ENCODE measurements around the gene OASL. TPM values are rescaled to one million over a fixed set of nuclear protein-coding genes. Genes with fewer than 3 reads are reported as not detected.
A peak's percentile ranks its signal among the peaks of the same experiment; 100 is the strongest.

Gene OASL
- total RNA-seq, 1 donor from 2014 or later, result 3.0 TPM

DNA sequence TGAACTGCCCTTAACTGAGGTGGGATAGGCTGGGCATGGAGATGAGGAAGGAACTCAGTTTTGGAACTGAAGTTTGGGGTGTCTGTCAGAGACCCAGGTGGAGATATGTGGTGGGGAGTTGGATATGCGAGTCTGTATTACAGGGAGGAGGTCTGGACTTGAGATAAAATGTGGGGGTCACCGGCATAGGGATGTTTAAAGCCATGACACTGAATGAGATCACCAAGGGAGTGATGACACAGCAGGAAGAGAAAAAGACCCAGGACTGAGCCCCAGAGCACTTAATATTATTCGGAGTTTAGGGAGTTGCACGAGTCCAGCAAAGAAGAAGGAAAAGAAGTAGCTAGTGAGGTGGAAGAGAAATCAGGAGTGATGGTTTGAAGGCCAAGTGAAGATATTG, 4.0 kb upstream of the OASL start:
- Mint-ChIP-seq H3K4me3 (no peak overlapping the region), H3K36me3 (ENCODE audit: low read depth) (no peaks in the 10 kb centered on the region), H3K4me1 (peaks cover 24% of the 10 kb centered on the region), H3K9me3 (no peaks in the 10 kb centered on the region), H3K27ac (no peak overlapping the region), H3K27me3 (peaks cover 24% of the 10 kb centered on the region)
- intact Hi-C loops (cut with micrococcal nuclease), result no loop called here
- DNase-seq, result no peak

DNA sequence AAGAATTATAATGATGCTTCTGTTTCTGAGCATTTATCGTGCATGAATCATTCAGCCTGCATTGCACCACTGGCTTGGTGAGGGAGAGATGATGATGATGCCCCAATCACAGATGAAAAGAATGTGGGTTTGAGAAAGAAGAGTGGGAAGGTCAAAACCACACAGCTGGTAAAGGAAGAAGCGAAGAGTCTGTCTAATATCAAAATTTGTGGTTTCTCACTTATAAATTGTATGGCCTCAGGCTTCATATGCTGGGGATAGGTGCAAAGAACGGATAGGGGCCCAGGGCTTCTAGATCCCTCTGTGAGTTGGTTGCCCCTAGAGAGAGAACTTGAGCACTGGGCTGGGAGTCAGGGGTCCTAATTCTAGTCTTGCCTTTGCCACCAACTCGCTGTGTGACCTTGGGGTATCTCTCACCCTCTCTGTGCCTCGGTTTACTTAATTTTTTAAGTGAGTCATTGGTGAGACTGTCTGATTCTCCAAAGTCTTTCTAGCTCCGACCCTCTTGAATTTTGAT, 2.2 kb downstream of the OASL start:
- Mint-ChIP-seq H3K4me1 (peaks cover 54% of the 10 kb centered on the region), H3K4me3 (peak overlapping the region; percentile 89), H3K9me3 (no peaks in the 10 kb centered on the region), H3K36me3 (ENCODE audit: low read depth) (peaks cover 27% of the 10 kb centered on the region), H3K27me3 (peaks cover 1% of the 10 kb centered on the region), H3K27ac (peak overlapping the region; percentile 81)
- DNase-seq, result no peak
- intact Hi-C loops (cut with micrococcal nuclease), result loop anchor here (1.0 to 5.0 kb wide), 4 partner anchors 21 to 235 kb away; partner anchors contain the start of gene C12orf43

DNA sequence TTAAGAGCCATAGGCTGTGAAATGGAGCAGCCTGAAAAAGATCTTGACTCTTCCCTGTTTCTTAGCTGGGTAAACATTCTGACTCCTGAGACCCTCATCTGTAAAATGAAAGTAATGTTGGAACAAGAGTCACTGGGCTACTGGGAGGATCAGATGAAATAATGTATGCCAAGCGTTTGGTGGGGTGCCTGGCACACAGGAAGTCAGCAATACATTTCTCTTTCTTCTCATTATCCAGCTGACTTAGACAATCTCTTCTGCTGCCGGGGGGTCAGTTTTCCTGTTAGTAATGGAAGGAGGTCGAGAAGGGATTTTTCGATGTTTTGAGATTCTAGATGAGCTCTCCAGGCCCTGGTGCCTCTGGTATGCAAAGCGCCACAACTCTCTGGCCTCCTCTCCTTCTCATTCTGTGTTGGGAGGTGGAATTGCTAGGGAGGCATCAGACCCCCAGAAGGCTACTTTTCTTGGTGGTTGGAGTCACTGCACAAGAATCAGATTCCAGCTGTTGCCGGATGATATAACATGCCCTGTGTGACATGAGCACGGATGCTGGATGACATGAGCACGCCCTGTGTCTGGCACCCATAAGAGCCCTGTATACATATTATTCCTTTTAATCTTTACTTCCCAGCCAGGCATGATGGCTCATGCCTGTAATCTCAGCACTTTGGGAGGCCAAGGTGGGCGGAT, 4.3 kb downstream of the OASL start:
- no peak for DNase-seq
- H3K27me3 Mint-ChIP-seq, result no peaks in the 10 kb centered on the region
- peak overlapping the region; percentile 80 for H3K27ac Mint-ChIP-seq
- H3K9me3 Mint-ChIP-seq, result no peaks in the 10 kb centered on the region
- intact Hi-C loops (cut with micrococcal nuclease), result loop anchor here (1.0 to 5.0 kb wide), 4 partner anchors 26 to 232 kb away; partner anchors contain the start of gene P2RX4
- peaks cover 40% of the 10 kb centered on the region for H3K36me3 Mint-ChIP-seq (ENCODE audit: low read depth)
- peaks cover 57% of the 10 kb centered on the region for H3K4me1 Mint-ChIP-seq
- peak overlapping the region; percentile 60 for H3K4me3 Mint-ChIP-seq

DNA sequence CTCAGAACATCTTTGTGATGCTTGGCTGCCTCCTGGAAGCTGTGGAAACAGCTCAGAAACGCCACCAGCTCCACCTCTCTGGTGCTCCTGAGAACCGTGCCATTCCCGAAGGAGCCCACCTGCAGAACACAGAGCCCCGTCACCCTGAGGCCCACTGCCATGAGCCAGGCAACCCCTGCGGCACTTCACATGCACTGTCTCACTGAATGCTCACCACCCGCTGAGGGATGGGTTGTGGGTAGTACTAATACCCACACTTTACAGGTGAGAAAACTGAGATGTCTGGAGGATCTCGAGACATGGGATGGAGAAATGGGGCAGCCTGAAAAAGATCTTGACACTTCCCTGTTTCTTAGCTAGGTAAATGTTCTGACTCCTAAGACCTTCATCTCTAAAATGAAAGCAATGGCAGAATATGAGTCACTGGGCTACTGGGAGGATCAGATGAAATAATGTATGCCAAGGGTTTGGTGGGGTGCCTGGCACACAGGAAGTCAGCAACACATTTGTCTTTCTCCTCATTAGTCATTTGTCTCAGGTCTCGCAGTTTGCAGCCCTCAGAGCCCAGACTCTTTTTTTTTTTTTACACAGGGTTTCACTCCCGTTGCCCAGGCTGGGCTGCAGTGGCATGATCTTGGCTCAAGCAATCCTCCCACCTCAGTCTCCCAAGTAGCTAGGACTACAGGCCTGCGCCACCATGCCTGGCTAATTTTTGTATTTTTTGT, 5.3 kb downstream of the OASL start:
- H3K36me3 Mint-ChIP-seq (ENCODE audit: low read depth), result peaks cover 40% of the 10 kb centered on the region
- peak; percentile 79 for DNase-seq
- intact Hi-C loops (cut with micrococcal nuclease), result loop anchor here (1.0 to 2.0 kb wide), 2 partner anchors 27 to 177 kb away; partner anchors contain the start of gene P2RX4
- H3K4me1 Mint-ChIP-seq, result peaks cover 52% of the 10 kb centered on the region
- peak overlapping the region; percentile 80 for H3K27ac Mint-ChIP-seq
- peak overlapping the region; percentile 60 for H3K4me3 Mint-ChIP-seq
- H3K9me3 Mint-ChIP-seq, result no peaks in the 10 kb centered on the region
- H3K27me3 Mint-ChIP-seq, result no peaks in the 10 kb centered on the region

DNA sequence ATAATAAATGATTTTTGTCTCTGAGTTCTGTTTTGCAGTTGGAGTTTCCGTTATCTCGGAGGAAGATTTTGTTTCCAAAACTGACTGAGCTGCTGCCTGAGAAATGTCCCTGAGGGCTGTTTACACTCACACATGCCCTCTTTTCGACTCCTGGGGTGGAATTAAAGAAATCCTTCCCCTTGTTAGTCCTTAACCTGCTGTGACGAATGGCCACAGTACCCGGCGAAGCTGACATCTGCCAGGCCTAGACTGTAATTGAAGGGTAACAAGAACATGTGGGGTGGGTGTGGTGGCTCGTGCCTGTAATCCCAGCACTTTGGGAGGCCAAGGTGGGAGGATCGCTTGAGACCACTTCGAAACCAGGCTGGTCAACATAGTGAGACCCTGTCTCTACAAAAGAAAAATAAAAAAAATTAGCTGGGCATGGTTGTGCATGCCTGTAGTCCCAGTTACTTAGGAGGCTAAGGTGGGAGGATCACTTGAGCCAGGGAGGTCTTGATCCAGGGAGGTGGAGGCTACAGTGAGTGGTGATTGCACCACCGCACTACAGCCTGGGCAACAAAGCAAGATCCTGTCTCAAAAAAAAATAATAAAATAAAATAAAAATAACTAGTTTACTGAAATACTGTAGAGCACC, 8.4 kb downstream of the OASL start:
- no peak for DNase-seq
- no peak overlapping the region for H3K4me3 Mint-ChIP-seq
- H3K27ac Mint-ChIP-seq, result peak overlapping the region; percentile 65
- no peaks in the 10 kb centered on the region for H3K27me3 Mint-ChIP-seq
- intact Hi-C loops (cut with micrococcal nuclease), result no loop called here
- H3K4me1 Mint-ChIP-seq, result peaks cover 34% of the 10 kb centered on the region
- peaks cover 60% of the 10 kb centered on the region for H3K36me3 Mint-ChIP-seq (ENCODE audit: low read depth)
- H3K9me3 Mint-ChIP-seq, result no peaks in the 10 kb centered on the region

DNA sequence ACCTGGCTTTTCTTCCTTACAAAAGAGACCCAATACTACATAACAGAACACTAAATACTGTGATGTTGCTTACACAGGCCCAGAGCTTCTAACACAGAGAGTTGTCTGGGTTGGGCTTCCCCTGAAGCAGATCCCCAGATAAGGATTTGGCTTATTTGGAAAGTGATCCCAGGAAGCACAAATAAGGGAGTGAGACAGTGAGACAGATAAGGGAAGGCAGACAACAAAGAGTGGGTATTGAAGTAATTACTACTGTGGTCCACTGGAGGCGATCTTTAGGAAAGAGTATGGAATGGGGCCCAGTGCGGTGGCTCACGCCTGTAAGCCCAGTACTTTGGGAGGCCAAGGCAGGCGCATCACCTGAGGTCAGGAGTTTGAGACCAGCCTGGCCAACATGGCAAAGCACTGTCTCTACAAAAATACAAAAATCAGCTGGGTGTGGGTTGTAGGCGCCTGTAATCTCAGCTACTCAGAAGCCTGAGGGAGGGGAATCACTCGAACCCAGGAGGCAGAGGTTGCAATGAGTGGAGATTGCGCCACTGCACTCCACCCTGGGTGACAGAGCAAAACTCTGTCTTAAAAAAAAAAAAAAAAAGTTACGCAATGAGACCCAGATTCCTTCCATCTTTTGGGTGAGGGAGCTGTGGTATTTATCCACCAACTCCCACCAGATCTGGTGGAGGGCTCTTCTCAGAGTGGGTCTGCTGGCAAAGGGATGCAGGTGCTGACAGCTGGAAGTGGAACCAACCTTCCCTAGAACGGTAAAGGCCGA, 12.6 kb downstream of the OASL start:
- H3K36me3 Mint-ChIP-seq (ENCODE audit: low read depth), result peaks cover 54% of the 10 kb centered on the region
- H3K27me3 Mint-ChIP-seq, result no peaks in the 10 kb centered on the region
- peaks cover 4% of the 10 kb centered on the region for H3K4me1 Mint-ChIP-seq
- no peaks in the 10 kb centered on the region for H3K9me3 Mint-ChIP-seq
- no peak overlapping the region for H3K4me3 Mint-ChIP-seq
- DNase-seq, result no peak
- no peak overlapping the region for H3K27ac Mint-ChIP-seq
- intact Hi-C loops (cut with micrococcal nuclease), result no loop called here

DNA sequence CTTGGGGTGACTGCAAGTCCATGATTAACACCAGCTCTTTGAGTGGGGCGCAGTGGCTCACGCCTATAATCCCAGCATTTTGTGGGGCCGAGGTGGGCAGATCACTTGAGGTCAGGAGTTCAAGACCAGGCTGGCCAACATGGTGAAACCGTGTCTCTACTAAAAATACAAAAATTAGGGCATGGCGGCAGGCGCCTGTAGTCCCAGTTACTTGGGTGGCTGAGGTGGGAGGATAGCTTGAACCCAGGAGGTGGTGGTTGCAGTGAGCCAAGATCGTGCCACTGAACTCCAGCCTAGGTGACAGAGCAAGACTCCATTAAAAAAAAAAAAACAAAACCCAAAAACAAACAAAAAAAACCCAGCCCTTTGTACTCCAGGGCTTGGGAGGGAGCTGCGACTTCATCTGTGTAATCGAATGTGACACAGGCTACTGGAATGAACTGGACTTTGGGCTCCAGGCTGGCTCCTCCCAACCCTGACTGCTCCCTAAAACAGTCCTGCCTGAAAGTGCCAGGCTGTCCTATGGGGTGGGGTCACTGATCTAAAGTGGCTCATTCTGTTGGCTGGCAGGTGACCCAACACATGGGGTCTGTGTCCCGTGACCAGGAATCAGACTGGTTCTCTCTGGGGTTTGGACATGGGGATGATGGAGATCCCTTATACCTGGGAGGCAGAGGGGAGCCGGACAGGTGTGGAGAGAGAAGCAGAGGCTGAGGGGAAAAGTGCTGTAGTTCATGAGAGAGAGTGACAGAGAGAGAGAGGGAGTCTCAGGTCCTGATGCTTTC, 13.4 kb downstream of the OASL start:
- Mint-ChIP-seq H3K4me3 (no peak overlapping the region), H3K4me1 (no peaks in the 10 kb centered on the region), H3K27me3 (no peaks in the 10 kb centered on the region), H3K9me3 (no peaks in the 10 kb centered on the region), H3K27ac (peak overlapping the region; percentile 25), H3K36me3 (ENCODE audit: low read depth) (peaks cover 48% of the 10 kb centered on the region)
- DNase-seq, result no peak
- intact Hi-C loops (cut with micrococcal nuclease), result no loop called here

DNA sequence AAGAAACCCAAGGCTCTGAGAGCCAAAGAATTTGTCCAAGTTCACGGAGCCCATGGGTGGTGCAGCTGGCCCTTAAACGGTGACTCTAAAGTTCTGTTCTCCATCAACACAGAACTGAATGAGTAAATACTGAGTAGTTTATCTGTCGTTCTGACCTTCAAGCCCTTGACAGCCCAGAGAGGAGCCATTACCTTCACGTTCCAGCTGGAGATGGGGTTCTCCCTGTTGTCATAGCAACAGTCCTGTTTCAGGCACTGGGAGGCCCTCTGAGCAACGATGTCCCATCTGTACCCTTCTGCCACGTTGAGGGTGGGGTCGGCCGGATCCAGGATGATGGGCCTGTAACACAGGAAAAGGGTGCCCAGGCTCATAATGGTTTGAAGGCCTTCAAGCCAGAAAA, 15.2 kb downstream of the OASL start:
- Mint-ChIP-seq H3K4me1 (no peaks in the 10 kb centered on the region), H3K27me3 (no peaks in the 10 kb centered on the region), H3K27ac (no peak overlapping the region), H3K4me3 (no peak overlapping the region), H3K9me3 (no peaks in the 10 kb centered on the region), H3K36me3 (ENCODE audit: low read depth) (peaks cover 50% of the 10 kb centered on the region)
- DNase-seq, result no peak
- intact Hi-C loops (cut with micrococcal nuclease), result no loop called here

DNA sequence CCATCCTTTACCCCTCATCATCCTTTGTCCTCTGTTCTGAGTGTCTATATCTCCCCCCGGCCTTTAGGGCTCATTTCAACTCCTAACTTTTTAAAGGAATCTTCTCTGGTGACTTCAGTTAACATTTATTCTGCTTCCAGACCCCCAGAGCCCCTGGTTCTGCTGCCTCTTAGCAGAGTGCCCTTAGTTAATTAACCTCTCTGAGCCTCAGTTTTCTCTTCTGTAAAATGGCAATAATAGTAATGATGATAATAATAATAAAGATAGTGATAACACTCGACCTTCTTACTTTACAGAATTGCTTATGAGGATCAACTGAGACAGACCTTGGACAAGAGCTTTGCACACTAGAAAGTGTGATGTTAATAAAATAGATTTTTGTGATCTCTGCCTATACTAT, 16.3 kb downstream of the OASL start:
- H3K4me1 Mint-ChIP-seq, result no peaks in the 10 kb centered on the region
- no peak overlapping the region for H3K4me3 Mint-ChIP-seq
- no peaks in the 10 kb centered on the region for H3K9me3 Mint-ChIP-seq
- H3K36me3 Mint-ChIP-seq (ENCODE audit: low read depth), result peaks cover 45% of the 10 kb centered on the region
- intact Hi-C loops (cut with micrococcal nuclease), result no loop called here
- H3K27me3 Mint-ChIP-seq, result no peaks in the 10 kb centered on the region
- DNase-seq, result no peak
- H3K27ac Mint-ChIP-seq, result no peak overlapping the region

DNA sequence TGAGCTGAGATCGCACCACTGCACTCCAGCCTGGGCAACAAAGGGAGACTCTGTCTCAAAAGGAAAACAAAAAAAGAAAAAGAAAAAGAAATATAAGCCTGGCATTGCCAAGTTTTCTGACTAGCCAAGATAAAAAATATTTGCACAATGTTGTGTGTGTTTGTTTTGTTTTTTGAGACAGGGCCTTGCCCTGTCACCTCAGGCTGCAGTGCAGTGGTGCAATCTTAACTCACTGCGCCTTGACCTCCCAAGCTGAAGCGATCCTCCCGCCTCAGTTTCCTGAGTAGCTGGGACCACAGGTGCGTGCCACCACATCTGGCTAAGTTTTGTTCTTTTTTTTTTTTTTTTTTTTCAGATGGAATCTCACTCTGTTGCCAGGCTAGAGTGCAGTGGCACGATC, 17.3 kb downstream of the OASL start:
- no peaks in the 10 kb centered on the region for H3K27me3 Mint-ChIP-seq
- intact Hi-C loops (cut with micrococcal nuclease), result no loop called here
- H3K36me3 Mint-ChIP-seq (ENCODE audit: low read depth), result peaks cover 36% of the 10 kb centered on the region
- H3K4me1 Mint-ChIP-seq, result no peaks in the 10 kb centered on the region
- H3K9me3 Mint-ChIP-seq, result no peaks in the 10 kb centered on the region
- no peak overlapping the region for H3K27ac Mint-ChIP-seq
- no peak overlapping the region for H3K4me3 Mint-ChIP-seq
- DNase-seq, result no peak

DNA sequence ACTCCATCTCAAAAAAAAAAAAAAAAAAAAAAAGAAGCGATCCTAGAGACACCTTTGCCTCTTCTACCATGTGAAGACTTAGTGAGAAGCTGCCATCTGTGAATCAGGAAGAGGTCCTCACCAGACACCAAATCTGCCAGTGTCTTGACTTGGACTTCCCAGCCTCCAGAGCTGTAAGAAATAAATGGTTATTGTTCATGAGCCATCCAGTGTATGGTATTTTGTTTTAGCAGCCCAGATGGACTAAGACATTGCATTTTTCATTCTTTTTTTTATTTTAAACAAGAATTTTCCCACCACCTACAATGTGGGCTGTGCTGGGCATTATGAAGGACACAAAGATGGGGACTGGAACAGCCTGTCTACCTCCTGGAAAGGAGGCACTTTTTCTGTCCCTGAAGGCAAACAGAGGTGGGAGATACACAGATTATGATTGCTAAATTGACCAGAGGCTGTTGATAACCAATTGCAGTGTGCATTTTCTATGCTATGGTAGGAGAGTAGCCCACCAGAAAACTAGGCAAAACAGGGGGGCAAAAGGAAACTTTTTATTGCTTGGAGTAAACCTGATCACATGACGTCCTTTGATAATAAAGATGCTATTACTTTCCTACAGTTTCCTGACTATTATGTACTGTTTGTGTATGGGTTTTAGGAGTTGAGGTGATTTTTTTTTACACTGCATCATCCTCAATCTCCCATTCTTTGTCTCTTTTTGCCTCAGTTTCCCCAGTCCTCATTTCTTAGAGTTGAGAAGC, 20.0 kb downstream of the OASL start:
- no peak for DNase-seq
- intact Hi-C loops (cut with micrococcal nuclease), result loop anchor here (5.0 kb wide), 1 partner anchor 43 kb away; no protein-coding TSS in a partner anchor
- H3K4me1 Mint-ChIP-seq, result peaks cover 15% of the 10 kb centered on the region
- H3K27me3 Mint-ChIP-seq, result no peaks in the 10 kb centered on the region
- no peak overlapping the region for H3K27ac Mint-ChIP-seq
- no peaks in the 10 kb centered on the region for H3K9me3 Mint-ChIP-seq
- H3K36me3 Mint-ChIP-seq (ENCODE audit: low read depth), result peaks cover 24% of the 10 kb centered on the region
- H3K4me3 Mint-ChIP-seq, result no peak overlapping the region

DNA sequence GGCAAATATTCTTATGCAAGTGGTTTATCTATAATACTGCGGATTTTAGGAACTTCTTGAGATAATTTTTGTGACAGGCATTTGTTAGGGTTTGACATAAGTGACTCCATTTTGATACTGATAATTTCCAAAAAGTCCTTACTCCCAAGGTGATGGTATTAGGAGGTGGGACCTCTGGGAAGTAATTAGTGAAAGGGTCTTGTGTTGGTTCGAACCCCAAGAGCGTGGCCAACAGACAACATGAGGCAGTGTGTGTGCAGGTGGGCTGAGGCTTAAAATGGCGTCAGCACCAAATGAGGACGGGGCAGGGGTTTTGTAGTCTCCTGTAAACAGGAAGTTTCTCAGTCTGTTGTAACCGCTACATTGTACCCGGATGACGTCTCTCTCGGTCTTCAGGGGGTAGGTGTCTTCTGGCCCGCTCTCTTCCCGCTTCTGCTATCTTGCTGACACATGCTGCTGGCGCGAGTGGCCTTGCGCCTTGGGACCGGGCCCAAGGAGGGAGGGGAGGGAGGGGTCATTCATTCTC, 21.0 kb downstream of the OASL start:
- Mint-ChIP-seq H3K27me3 (no peaks in the 10 kb centered on the region), H3K9me3 (no peaks in the 10 kb centered on the region), H3K36me3 (ENCODE audit: low read depth) (peaks cover 20% of the 10 kb centered on the region), H3K4me3 (no peak overlapping the region), H3K4me1 (peaks cover 15% of the 10 kb centered on the region), H3K27ac (no peak overlapping the region)
- no peak for DNase-seq
- intact Hi-C loops (cut with micrococcal nuclease), result loop anchor here (5.0 kb wide), 1 partner anchor 44 kb away; no protein-coding TSS in a partner anchor

Measured in activated CD4-positive, alpha-beta T cell treated with anti-CD3 and anti-CD28 coated beads, Interleukin-2, amount 10 ng/mL, durations not matched to agents 24 days and 14 days (primary cell).